NCI-H748 (cell line): ENCODE results near the gene PLP1.
A peak's percentile ranks its signal among the peaks of the same experiment; 100 is the strongest.

Experiments used
- DNase-seq: peaks from one replicate; lab custom pipeline; 2025; ENCODE audit not compliant: unreplicated experiment; lab: John Stamatoyannopoulos, UW

The PLP1 gene

DNA sequence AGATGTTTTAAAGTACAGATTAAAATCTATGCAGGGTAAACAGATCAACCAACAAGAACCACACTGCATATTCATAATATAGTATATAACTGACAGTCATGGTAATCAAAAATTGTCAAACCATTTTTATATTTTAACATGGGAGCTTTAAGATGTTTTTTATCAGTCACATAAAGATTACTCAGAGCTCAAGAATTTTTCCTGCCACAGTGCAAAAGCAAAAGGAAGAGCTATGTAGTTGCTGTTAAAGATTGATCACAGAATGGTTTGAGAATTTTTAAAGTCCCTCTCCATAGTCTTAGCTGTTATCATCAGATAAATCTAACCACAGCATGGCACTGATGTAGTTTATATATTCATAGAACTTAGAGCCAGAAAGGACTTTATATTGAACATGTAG is 47.0 kb downstream of the PLP1 start:
- DNase-seq: no peak

DNA sequence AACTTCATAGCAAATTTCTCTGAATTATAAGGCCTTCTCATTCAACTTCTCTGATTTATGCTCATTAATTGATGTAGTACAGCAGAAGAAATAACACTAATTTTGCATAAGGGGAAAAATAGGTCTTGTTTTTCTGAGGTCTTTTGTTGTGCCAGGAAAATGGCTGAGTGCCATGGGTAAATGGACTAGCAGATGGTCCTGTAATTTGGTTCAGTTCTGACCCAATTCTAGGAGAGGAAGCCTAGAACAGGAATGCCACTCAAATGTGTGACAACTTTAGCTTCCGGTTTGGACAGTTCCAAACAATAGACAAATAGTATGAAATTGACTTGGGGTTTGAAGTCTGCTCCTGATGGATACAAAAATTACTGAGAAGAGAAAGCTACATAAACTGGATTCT is 49.2 kb downstream of the PLP1 start:
- no peak for DNase-seq

DNA sequence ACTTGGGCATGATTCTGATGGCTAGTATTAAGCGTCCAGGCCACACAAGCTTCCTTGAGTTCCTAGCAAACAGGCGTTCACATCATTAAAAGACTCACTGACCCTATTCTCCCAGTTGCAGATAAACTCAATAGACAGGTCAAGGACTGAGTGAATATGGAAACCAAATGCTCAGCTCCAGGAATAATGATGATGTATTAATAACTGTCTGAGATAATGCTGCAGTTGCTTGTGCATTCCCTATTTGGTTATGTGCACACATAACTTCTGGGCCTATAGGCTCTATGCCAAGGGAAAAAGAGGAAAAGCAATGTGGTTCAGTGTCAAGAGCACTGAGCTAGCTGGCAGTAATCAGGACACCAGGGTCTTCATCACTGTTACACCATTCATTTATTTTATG is 51.9 kb downstream of the PLP1 start:
- no peak for DNase-seq

DNA sequence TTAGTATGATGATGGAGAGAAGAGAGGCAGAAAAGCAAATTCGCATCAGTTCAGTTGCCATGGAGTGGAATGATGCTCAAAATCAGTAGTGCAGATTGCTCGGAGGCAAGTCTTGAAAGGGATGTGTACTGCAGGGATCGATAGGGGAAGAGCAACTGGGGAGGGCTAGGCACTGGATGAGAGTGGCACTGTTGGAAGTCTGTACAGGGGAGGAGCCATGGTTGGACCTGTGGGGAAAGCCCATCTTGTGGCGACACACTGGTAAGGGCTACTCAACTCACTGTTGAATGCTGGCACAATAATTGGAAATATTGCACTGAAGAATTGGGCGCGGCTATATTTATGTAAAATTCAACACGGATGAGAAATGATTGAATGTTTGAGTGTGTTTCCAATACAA is 54.2 kb downstream of the PLP1 start:
- DNase-seq: peak; percentile 18

DNA sequence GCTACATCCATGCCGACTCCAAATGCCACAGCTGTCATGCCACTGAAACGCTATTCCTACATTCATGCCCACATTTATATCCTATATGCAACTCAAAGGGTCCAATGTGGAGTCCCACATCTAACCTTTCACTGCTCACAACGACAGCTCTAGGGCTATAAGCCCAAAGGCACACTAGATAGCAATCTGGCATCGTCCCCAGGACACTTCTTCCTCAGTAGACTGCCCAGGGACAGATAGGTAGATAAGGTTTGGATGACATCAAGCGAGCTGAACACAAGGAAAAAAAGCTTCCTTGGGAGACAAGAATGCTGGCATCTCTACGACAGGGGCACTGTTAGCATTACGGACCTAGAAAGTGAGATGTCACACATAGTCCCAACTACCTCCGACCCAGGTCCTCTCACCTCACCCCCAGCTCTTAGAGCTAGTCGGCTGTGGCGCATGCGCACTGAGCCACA is 54.7 kb downstream of the PLP1 start:
- DNase-seq: peak; percentile 23

DNA sequence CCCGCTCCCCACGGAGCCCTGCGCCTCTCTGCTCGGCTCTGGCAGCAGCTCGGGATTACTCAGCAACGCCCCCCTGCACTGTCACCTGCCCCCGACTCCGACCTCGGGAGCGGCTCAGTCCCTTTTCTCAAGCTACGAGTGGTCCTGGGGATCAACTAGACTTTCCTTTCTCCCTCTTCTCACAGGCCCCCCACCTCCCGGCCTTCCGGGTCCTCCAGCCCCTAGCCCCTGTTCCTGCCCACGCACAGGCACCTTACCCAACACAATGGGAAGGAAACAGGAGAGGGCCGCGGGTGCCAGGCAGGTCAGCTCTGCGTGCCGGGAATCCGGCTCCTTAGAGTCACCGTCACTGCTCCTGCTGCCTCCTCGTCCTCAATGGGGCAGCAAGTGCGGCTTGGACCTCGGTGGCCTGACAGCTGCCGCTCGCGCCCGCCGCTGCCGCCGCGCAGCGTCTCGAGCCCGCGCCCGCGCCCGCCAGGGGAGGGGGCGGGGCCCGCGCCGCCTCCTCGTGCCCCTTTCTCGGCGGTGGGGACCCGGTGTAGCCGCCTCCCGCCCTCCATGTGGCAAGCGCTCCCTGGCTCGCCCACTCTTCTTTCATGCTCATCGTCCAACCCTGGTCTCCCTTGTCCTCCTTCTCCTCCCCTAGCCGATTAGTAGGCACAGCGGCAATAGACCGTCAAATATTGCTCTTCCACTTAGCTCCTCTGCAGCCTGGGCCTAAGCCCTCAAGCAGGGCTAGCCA is 55.3 kb downstream of the PLP1 start, which contains the start of gene RAB9B:
Gene RAB9B (minus strand): TSS at position 455 of the 742 bp plus-strand sequence. CDS start 6,473 bp downstream, outside the sequence.
- peak; percentile 78 for DNase-seq

DNA sequence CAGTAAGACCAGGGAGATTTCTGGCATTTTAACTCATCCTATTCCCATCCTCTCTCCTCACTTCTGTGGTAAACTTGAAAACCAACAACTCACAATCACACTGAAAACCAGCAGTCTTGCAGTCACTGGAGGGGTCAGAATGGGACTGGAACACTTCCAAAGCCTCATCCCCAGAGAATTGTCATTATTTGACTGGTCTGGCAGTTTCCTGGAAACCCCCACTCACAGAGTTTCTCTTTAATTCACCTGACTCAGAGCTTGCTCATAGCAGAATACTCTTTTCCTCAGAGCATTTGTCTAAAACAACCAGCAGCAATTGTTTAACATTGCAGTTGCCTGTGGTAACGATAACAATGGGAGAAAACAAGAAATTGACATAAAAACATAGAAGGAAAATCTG is 62.8 kb downstream of the PLP1 start:
- DNase-seq: no peak
